HepG2 (cell line): ENCODE measurements around the gene NRAS. TPM values are rescaled to one million over a fixed set of nuclear protein-coding genes. Genes with fewer than 3 reads are reported as not detected.

Source experiments
- ATAC-seq: fragments of 200-7000 bp; cut with Tn5 transposase; 3 replicates; pipeline ENCODE4 v1.9.1; 2020; ENCODE audit warnings: mild to moderate bottlenecking, moderate library complexity
- BruUV-seq: library from RNA; stranded (reverse); fragments of 400-500 nt; replicated peaks from 2 replicates; lab custom pipeline; 2021; lab: Mats Ljungman, UMichigan
- CTCF ChIA-PET: fragments of 300-600 bp; formaldehyde crosslinking; extraction: SDS; loops from one replicate; lab custom pipeline; 2021; ENCODE audit warnings: low total read pairs, inconsistent platforms, low intra/inter-chr PET ratio; lab: Yijun Ruan, JAX
- POLR2A ChIA-PET: fragments of 350-600 bp; sonication (Branson Sonifier 250); formaldehyde crosslinking; loops from one replicate; lab custom pipeline; 2020; ENCODE audit warnings: antibody characterized with exemption, inconsistent platforms; lab: Yijun Ruan, JAX
- DNase-seq: peaks from one replicate; pipeline ENCODE4 v3.0.0-alpha.2; 2015; ENCODE audit warnings: low spot score
- FAIRE-seq: peaks from 3 replicates; lab custom pipeline; 2011; peaks lifted over from hg19 to GRCh38; lab: Jason Lieb, UNC
- H2AFZ ChIP-seq: one replicate; pipeline ENCODE4 v1.6.1; 2011; ENCODE audit warnings: low read length, inconsistent platforms
- H3K27ac ChIP-seq: fragments of 300-600 bp; 3 replicates; pipeline ENCODE4 v1.8.0; 2011; ENCODE audit warnings: mixed run types, mild to moderate bottlenecking, mixed read lengths, low read length, inconsistent platforms; ENCODE audit not compliant: insufficient read depth; ENCODE audit errors: extremely low read length
- H3K27me3 ChIP-seq, 2 experiments: fragments of 200-600 bp in 1 of 2; 2 replicates in 1 of 2; 3 replicates in 1 of 2; pipeline versions ENCODE4 v1.6.0 to v1.8.0; 2011; ENCODE audit warnings: low read length in 2 of 2, mild to moderate bottlenecking in 2 of 2, moderate library complexity in 2 of 2, inconsistent platforms in 1 of 2; ENCODE audit not compliant: insufficient read depth in 2 of 2, control insufficient read depth in 1 of 2
- H3K36me3 ChIP-seq, 2 experiments: fragments of 200-600 bp in 1 of 2; replicated peaks in 1 of 2; 2 replicates in 1 of 2; 3 replicates in 1 of 2; pipeline versions ENCODE4 v1.5.1 to v1.8.0; 2011; ENCODE audit warnings: low read length in 2 of 2, inconsistent platforms in 1 of 2; ENCODE audit not compliant: insufficient read depth in 2 of 2, control insufficient read depth in 1 of 2
- H3K4me1 ChIP-seq: 2 replicates; pipeline ENCODE4 v1.5.1; 2012; ENCODE audit warnings: low read length, inconsistent platforms; ENCODE audit not compliant: insufficient read depth
- H3K4me2 ChIP-seq: 2 replicates; pipeline ENCODE4 v1.6.0; 2011; ENCODE audit warnings: low read depth, low read length, inconsistent platforms
- H3K4me3 ChIP-seq, 3 experiments: fragments of 200-600 bp in 1 of 3; sonication (generic), shearing (Covaris generic) in 1 of 3; replicated peaks in 1 of 3; 2 replicates each; pipeline ENCODE4 v1.5.1; 2011 to 2016; ENCODE audit warnings: low read length in 3 of 3, inconsistent platforms in 2 of 3, low read depth in 2 of 3, mild to moderate bottlenecking in 2 of 3, control low read depth in 1 of 3, mixed read lengths in 1 of 3; ENCODE audit not compliant: insufficient read depth in 1 of 3
- H3K79me2 ChIP-seq: one replicate; pipeline ENCODE4 v1.6.1; 2011; ENCODE audit warnings: low read length, inconsistent platforms; ENCODE audit not compliant: insufficient read depth
- H3K9ac ChIP-seq: 2 replicates; pipeline ENCODE4 v1.6.0; 2011; ENCODE audit warnings: mild to moderate bottlenecking, low read depth, low read length, inconsistent platforms; ENCODE audit not compliant: insufficient read depth
- H3K9me3 ChIP-seq: 2 replicates; pipeline ENCODE4 v1.5.1; 2012; ENCODE audit warnings: mild to moderate bottlenecking, low read length
- H4K20me1 ChIP-seq: 2 replicates; pipeline ENCODE4 v1.6.0; 2011; ENCODE audit warnings: inconsistent platforms, mild to moderate bottlenecking, low read length, moderate library complexity; ENCODE audit not compliant: insufficient read depth
- ARID2 ChIP-seq: sonication (generic); formaldehyde crosslinking; IDR thresholded peaks from 2 replicates; pipeline ENCODE4 v1.8.1; 2022; ENCODE audit warnings: mild to moderate bottlenecking, missing genetic modification reagents, borderline replicate concordance
- ARNT2 ChIP-seq: sonication (generic); formaldehyde crosslinking; IDR thresholded peaks from 2 replicates; pipeline ENCODE4 v1.8.0; 2022; ENCODE audit warnings: mild to moderate bottlenecking, low read depth, missing genetic modification reagents, moderate library complexity
- HMGA1 ChIP-seq: sonication (generic); formaldehyde crosslinking; conservative IDR thresholded peaks from 2 replicates; pipeline ENCODE4 v1.4.0; 2020; ENCODE audit warnings: missing genetic modification reagents
- IRF2 ChIP-seq: IDR thresholded peaks from 2 replicates; pipeline ENCODE4 v1.6.1; 2018; ENCODE audit warnings: missing genetic modification reagents, missing compliant biosample characterization
- KLF16 ChIP-seq, 2 experiments: sonication (generic) in 1 of 2; formaldehyde crosslinking in 1 of 2; IDR thresholded peaks; 2 replicates each; pipeline versions ENCODE4 v1.6.1 to v1.8.0; 2016 to 2023; ENCODE audit warnings: missing genetic modification reagents in 2 of 2, missing compliant biosample characterization in 1 of 2
- NFKB2 ChIP-seq: sonication (generic); formaldehyde crosslinking; IDR thresholded peaks from 2 replicates; pipeline ENCODE4 v1.4.0; 2020; ENCODE audit warnings: missing genetic modification reagents, borderline replicate concordance
- XBP1 ChIP-seq: sonication (generic); formaldehyde crosslinking; IDR thresholded peaks from 2 replicates; pipeline ENCODE4 v1.5.0; 2020; ENCODE audit warnings: missing genetic modification reagents
- ZMAT3 ChIP-seq: sonication (generic); formaldehyde crosslinking; conservative IDR thresholded peaks from 2 replicates; pipeline ENCODE4 v1.7.0; 2021; ENCODE audit warnings: missing genetic modification reagents
- WGBS: methylation state at CpG from one replicate; pipeline ENCODE4 v1.1.6; 2017; ENCODE audit warnings: low lambda C conversion rate; 5-methylcytosine and 5-hydroxymethylcytosine counted together
- in situ Hi-C: cut with HindIII; loops from 2 replicates; pipeline ENCODE4 v1.10.0; 2017; ENCODE audit warnings: low pct_unique_long_range_greater_than_20kb; ENCODE audit not compliant: extremely low pct_ligation_motif_present
- intact Hi-C: fragments of 100-400 bp; cut with micrococcal nuclease; formaldehyde crosslinking; loops from one replicate; pipeline ENCODE4 v1.10.0; 2022; ENCODE audit not compliant: unreplicated experiment
- polyA plus RNA-seq, 8 experiments: library from polyadenylated mRNA; depleted of rRNA in 3 of 8; stranded (reverse) in 7 of 8; unstranded in 1 of 8; fragments of >200 nt; fragmentation: Illumina TruSeq in 4 of 8; extraction: Trizol in 4 of 8; gene quantifications; 2 replicates each; pipeline versions ENCODE4 v1.2.1 to v1.2.3, GENCODE V29; 2011 to 2016; ENCODE audit warnings: low read depth in 4 of 8, missing spikeins in 1 of 8, mixed read lengths in 1 of 8; ENCODE audit not compliant: insufficient read depth in 1 of 8
- total RNA-seq, 5 experiments: library from RNA; depleted of rRNA; stranded (reverse); fragments of >200 nt; fragmentation: Illumina TruSeq; extraction: Trizol; gene quantifications; 2 replicates each; pipeline ENCODE4 v1.2.3, GENCODE V29; 2016; ENCODE audit warnings: low read depth in 1 of 5
- TF ChIP-seq, protein P1 (sequence below): sonication (generic); formaldehyde crosslinking; IDR thresholded peaks from 2 replicates; pipeline ENCODE4 v1.4.0; 2020; ENCODE audit warnings: missing genetic modification reagents, borderline replicate concordance
- TF ChIP-seq, protein P2 (sequence below): sonication (generic); formaldehyde crosslinking; IDR thresholded peaks from 2 replicates; pipeline ENCODE4 v1.8.0; 2022; ENCODE audit warnings: mild to moderate bottlenecking, missing genetic modification reagents, borderline replicate concordance
- TF ChIP-seq, protein P3 (sequence below): sonication (generic); formaldehyde crosslinking; IDR thresholded peaks from 2 replicates; pipeline ENCODE4 v1.5.0; 2020; ENCODE audit warnings: mild to moderate bottlenecking, missing genetic modification reagents

NRAS gene
- total and polyA plus RNA-seq, 2 of the 13 experiments (the other 11 are each of a cell fraction or from before 2014, with no cell fraction given), result 38.6 to 58.8 TPM

DNA sequence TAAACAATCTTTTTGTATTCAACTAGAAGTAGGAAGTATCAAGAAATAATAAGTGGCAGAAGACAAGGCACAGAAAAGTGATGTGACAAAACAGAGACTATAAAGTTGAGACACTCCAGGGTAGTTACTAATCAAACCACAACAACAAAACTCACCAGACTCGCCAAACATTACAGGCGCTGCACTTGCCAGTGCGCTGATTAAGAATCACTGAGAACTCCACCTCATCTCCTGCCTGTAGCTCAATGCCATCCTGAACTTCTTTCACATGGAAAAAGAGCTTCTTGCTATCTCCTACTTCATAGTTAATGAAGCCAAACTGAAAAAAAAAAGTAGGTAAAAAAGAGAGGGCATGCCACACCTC is 2.8 kb upstream of the NRAS start (continued):
- TF ChIP-seq ARNT2 (CRISPR knock-in tag) (no peak), IRF2 (CRISPR knock-in tag) (no peak)

DNA sequence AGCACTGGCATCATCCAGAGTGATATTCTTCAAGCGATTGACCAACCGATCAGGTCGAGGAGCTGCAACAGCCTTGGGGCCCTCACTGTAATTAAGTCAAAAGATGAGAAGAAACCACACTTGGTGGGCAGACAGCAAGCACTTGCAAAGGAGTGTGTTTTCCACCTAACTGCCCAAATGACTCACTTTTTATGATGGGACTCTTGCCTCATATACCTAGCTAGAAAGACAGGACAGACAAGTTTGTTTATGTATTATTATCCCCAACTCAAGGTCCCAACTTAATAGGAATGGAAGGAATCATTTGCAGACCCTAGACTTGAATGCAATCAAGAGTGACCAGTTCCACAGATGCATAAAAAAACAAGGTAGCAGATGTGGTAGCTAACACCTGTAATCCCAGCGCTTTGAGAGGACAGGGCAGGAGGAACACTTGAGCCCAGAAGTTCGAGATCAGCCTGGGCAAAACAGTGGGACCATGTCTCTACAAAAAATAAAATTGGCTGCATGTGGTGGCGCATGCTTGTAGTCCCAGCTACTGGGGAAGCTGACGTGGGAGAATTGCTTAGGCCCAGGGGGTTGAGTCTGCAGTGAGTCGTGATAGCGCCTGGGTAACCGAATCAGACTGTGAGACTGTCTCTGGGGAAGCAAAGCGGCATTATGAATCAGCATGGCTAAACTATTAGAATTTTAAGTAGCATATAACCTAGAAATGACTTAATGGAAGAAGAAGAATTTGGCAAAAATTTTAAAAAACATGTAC is 2.3 kb upstream of the NRAS start:
- ATAC-seq (no peak), DNase-seq (no peak)
- CTCF ChIA-PET, result no interaction called here
- Histone ChIP-seq H2AFZ (no peak overlapping the region), H3K4me2 (no peak overlapping the region)
- BruUV-seq, result no TSS peak
- POLR2A ChIA-PET, result no interaction called here
- TF ChIP-seq, protein P1, sequence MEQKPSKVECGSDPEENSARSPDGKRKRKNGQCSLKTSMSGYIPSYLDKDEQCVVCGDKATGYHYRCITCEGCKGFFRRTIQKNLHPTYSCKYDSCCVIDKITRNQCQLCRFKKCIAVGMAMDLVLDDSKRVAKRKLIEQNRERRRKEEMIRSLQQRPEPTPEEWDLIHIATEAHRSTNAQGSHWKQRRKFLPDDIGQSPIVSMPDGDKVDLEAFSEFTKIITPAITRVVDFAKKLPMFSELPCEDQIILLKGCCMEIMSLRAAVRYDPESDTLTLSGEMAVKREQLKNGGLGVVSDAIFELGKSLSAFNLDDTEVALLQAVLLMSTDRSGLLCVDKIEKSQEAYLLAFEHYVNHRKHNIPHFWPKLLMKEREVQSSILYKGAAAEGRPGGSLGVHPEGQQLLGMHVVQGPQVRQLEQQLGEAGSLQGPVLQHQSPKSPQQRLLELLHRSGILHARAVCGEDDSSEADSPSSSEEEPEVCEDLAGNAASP (CRISPR knock-in tag), result no peak
- TF ChIP-seq NFKB2 (CRISPR knock-in tag) (no peak), XBP1 (no peak), KLF16 (CRISPR knock-in tag; IDR thresholded peaks at IDR 0.05) (no peak), ARID2 (CRISPR knock-in tag) (no peak), ZMAT3 (CRISPR knock-in tag) (no peak), HMGA1 (CRISPR knock-in tag) (no peak)
- TF ChIP-seq, protein P2, sequence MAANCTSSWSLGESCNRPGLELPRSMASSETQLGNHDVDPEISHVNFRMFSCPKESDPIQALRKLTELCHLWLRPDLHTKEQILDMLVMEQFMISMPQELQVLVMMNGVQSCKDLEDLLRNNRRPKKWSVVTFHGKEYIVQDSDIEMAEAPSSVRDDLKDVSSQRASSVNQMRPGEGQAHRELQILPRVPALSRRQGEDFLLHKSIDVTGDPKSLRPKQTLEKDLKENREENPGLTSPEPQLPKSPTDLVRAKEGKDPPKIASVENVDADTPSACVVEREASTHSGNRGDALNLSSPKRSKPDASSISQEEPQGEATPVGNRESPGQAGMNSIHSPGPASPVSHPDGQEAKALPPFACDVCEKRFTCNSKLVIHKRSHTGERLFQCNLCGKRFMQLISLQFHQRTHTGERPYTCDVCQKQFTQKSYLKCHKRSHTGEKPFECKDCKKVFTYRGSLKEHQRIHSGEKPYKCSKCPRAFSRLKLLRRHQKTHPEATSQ (CRISPR knock-in tag), result no peak
- TF ChIP-seq, protein P3, sequence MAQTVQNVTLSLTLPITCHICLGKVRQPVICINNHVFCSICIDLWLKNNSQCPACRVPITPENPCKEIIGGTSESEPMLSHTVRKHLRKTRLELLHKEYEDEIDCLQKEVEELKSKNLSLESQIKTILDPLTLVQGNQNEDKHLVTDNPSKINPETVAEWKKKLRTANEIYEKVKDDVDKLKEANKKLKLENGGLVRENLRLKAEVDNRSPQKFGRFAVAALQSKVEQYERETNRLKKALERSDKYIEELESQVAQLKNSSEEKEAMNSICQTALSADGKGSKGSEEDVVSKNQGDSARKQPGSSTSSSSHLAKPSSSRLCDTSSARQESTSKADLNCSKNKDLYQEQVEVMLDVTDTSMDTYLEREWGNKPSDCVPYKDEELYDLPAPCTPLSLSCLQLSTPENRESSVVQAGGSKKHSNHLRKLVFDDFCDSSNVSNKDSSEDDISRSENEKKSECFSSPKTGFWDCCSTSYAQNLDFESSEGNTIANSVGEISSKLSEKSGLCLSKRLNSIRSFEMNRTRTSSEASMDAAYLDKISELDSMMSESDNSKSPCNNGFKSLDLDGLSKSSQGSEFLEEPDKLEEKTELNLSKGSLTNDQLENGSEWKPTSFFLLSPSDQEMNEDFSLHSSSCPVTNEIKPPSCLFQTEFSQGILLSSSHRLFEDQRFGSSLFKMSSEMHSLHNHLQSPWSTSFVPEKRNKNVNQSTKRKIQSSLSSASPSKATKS, result no peak
- TF ChIP-seq, all 625 proteins: peak for 0
- 97% methylated on average over 11 of the region's 11 CpGs for WGBS
- Histone ChIP-seq H3K36me3 (peaks cover 14 to 65% of the 10 kb centered on the region in 2 experiments), H3K4me1 (peaks cover 36% of the 10 kb centered on the region), H3K9me3 (no peaks in the 10 kb centered on the region), H3K79me2 (peaks cover 26% of the 10 kb centered on the region), H3K27me3 (no peaks in the 10 kb centered on the region; a peak in 1 of 5 replicates), H4K20me1 (no peaks in the 10 kb centered on the region), H3K27ac (no peak overlapping the region), H3K4me3 (no peak overlapping the region), H3K9ac (no peak overlapping the region)
- no peak for FAIRE-seq
- intact Hi-C loops, result loop anchor here (5.0 kb wide), 1 partner anchor 38 kb away; the partner anchor contains the start of gene CSDE1
- in situ Hi-C loops, result loop anchor here (5.0 kb wide), 1 partner anchor 33 kb away; no protein-coding TSS in a partner anchor
